Stimulated activated CD4-positive, alpha-beta T cell treated with anti-CD3 and anti-CD28 coated beads, Interleukin-2, amount 100 ng/mL, for 24 hours (primary cell): Measurements from ENCODE around the gene TMTC1.

Source experiments
- DNase-seq, 2 donors: peaks; one replicate each; pipeline ENCODE4 v3.0.0-alpha.2; 2020

TMTC1 gene

GRCh38 chr12:29707846-29708245 lies 75.9 kb downstream of the TMTC1 start:
- DNase-seq, result no peak

GRCh38 chr12:29706311-29706710 lies 77.4 kb downstream of the TMTC1 start:
- no peak for DNase-seq

GRCh38 chr12:29703528-29703927 lies 80.2 kb downstream of the TMTC1 start:
- DNase-seq, result no peak

- no peak for DNase-seq
These were observed 80.8 kb downstream of the TMTC1 start for GRCh38 chr12:29702972-29703371.

- DNase-seq, result no peak
These were observed 81.5 kb downstream of the TMTC1 start for GRCh38 chr12:29702222-29702621.

- DNase-seq, result no peak
These were observed 82.8 kb downstream of the TMTC1 start for GRCh38 chr12:29700761-29701481.

GRCh38 chr12:29698756-29699155 lies 85.0 kb downstream of the TMTC1 start:
- no peak for DNase-seq

- no peak for DNase-seq
These were observed 87.9 kb downstream of the TMTC1 start for GRCh38 chr12:29695800-29696199.

GRCh38 chr12:29695026-29695425 lies 88.7 kb downstream of the TMTC1 start:
- DNase-seq, result no peak

GRCh38 chr12:29694002-29694401 lies 89.7 kb downstream of the TMTC1 start:
- DNase-seq, result no peak

- no peak for DNase-seq
These were observed 91.5 kb downstream of the TMTC1 start for GRCh38 chr12:29692237-29692636.

GRCh38 chr12:29691161-29691854 lies 92.4 kb downstream of the TMTC1 start:
- no peak for DNase-seq

- no peak for DNase-seq
These were observed 93.0 kb downstream of the TMTC1 start for GRCh38 chr12:29690728-29691127.

- no peak for DNase-seq
These were observed 94.8 kb downstream of the TMTC1 start for GRCh38 chr12:29688914-29689313.

- DNase-seq, result no peak
These were observed 101.7 kb downstream of the TMTC1 start for GRCh38 chr12:29682088-29682487.

GRCh38 chr12:29681370-29681769 lies 102.4 kb downstream of the TMTC1 start:
- no peak for DNase-seq

- DNase-seq, result no peak
These were observed 107.1 kb downstream of the TMTC1 start for GRCh38 chr12:29676676-29677075.

- DNase-seq, result no peak
These were observed 109.3 kb downstream of the TMTC1 start for GRCh38 chr12:29674463-29674862.

GRCh38 chr12:29673346-29673745 lies 110.4 kb downstream of the TMTC1 start:
- DNase-seq, result no peak

- DNase-seq, result no peak
These were observed 111.2 kb downstream of the TMTC1 start for GRCh38 chr12:29672580-29672979.

- no peak for DNase-seq
These were observed 112.0 kb downstream of the TMTC1 start for GRCh38 chr12:29671742-29672141.

- DNase-seq, result no peak
These were observed 116.7 kb downstream of the TMTC1 start for GRCh38 chr12:29667011-29667410.

- DNase-seq, result no peak
These were observed 118.6 kb downstream of the TMTC1 start for GRCh38 chr12:29665107-29665506.

- no peak for DNase-seq
These were observed 120.9 kb downstream of the TMTC1 start for GRCh38 chr12:29662734-29663323.
